GM12878 (cell line): ENCODE data around the gene SOX9. TPM values are rescaled to one million over a fixed set of nuclear protein-coding genes. Genes with fewer than 3 reads are reported as not detected.

Experiments
- BRCA1 ChIP-seq: IDR thresholded peaks from 2 replicates; pipeline ENCODE4 v1.6.1; 2011; ENCODE audit warnings: low read depth, low read length, improper control_type of control experiment
- CHD4 ChIP-seq: fragments of 200-600 bp; sonication (generic); IDR thresholded peaks from 2 replicates; pipeline ENCODE4 v1.6.1; 2016; ENCODE audit warnings: mild to moderate bottlenecking
- ETV6 ChIP-seq, 2 experiments: fragments of 450-650 bp in 1 of 2; IDR thresholded peaks in 1 of 2; conservative IDR thresholded peaks in 1 of 2; 2 replicates each; pipeline ENCODE4 v1.6.1; 2014; ENCODE audit warnings: antibody characterized with exemption in 1 of 2, borderline replicate concordance in 1 of 2, low read depth in 1 of 2, mild to moderate bottlenecking in 1 of 2, moderate library complexity in 1 of 2
- EZH2 ChIP-seq: IDR thresholded peaks from 2 replicates; pipeline ENCODE4 v1.6.1; 2012; ENCODE audit warnings: low read depth, mild to moderate bottlenecking, control low read depth, inconsistent platforms, low read length, borderline replicate concordance; ENCODE audit not compliant: control insufficient read depth
- HDAC2 ChIP-seq: fragments of 200-600 bp; sonication (generic); IDR thresholded peaks from 2 replicates; pipeline ENCODE4 v1.6.1; 2017
- IKZF1 ChIP-seq: fragments of 450-650 bp; conservative IDR thresholded peaks from 2 replicates; pipeline ENCODE4 v1.6.1; 2017; ENCODE audit warnings: antibody characterized with exemption, mild to moderate bottlenecking
- JUNB ChIP-seq: IDR thresholded peaks from 2 replicates; pipeline ENCODE4 v1.6.1; 2016; ENCODE audit warnings: antibody characterized with exemption, mild to moderate bottlenecking
- KDM1A ChIP-seq: fragments of 200-600 bp; sonication (generic); IDR thresholded peaks from 2 replicates; pipeline ENCODE4 v1.6.1; 2016; ENCODE audit warnings: borderline replicate concordance
- MTA3 ChIP-seq: IDR thresholded peaks from 2 replicates; pipeline ENCODE4 v1.6.1; 2012; ENCODE audit warnings: low read length, inconsistent platforms, borderline replicate concordance
- MYC ChIP-seq: IDR thresholded peaks from 2 replicates; pipeline ENCODE4 v1.6.1; 2011; ENCODE audit warnings: mild to moderate bottlenecking, low read length, moderate library complexity, inconsistent platforms; ENCODE audit not compliant: insufficient read depth, insufficient replicate concordance, insufficient read length, severe bottlenecking
- NFYA ChIP-seq: IDR thresholded peaks from 2 replicates; pipeline ENCODE4 v1.6.1; 2011; ENCODE audit warnings: low read depth, mild to moderate bottlenecking, low read length, improper control_type of control experiment, borderline replicate concordance
- NR2C1 ChIP-seq: fragments of 450-650 bp; IDR thresholded peaks from 2 replicates; pipeline ENCODE4 v1.6.1; 2017; ENCODE audit warnings: antibody characterized with exemption, mild to moderate bottlenecking, moderate library complexity
- RB1 ChIP-seq: fragments of 450-650 bp; formaldehyde crosslinking; IDR thresholded peaks from 2 replicates; pipeline ENCODE4 v1.6.1; 2017; ENCODE audit warnings: mild to moderate bottlenecking, borderline replicate concordance
- RELB ChIP-seq: fragments of 450-650 bp; IDR thresholded peaks from 2 replicates; pipeline ENCODE4 v1.6.1; 2017; ENCODE audit warnings: low read depth, mild to moderate bottlenecking, moderate library complexity
- SIN3A ChIP-seq: IDR thresholded peaks from 2 replicates; pipeline ENCODE4 v1.6.1; 2012; ENCODE audit warnings: low read depth, low read length, improper control_type of control experiment
- SMC3 ChIP-seq: IDR thresholded peaks from 2 replicates; pipeline ENCODE4 v1.6.1; 2011; ENCODE audit warnings: low read length, improper control_type of control experiment, borderline replicate concordance
- STAT3 ChIP-seq: IDR thresholded peaks from 2 replicates; pipeline ENCODE4 v1.6.1; 2011; ENCODE audit warnings: low read depth, low read length, improper control_type of control experiment
- YY1 ChIP-seq: IDR thresholded peaks from 2 replicates; pipeline ENCODE4 v1.6.1; 2011; ENCODE audit warnings: low read depth, mild to moderate bottlenecking, low read length
- ZNF592 ChIP-seq: fragments of 450-650 bp; IDR thresholded peaks from 2 replicates; pipeline ENCODE4 v1.6.1; 2017; ENCODE audit warnings: mild to moderate bottlenecking, moderate library complexity
- polyA plus RNA-seq, 11 experiments: library from polyadenylated mRNA; depleted of rRNA in 4 of 11; unstranded in 6 of 11; stranded (reverse) in 5 of 11; fragments of >200 nt; fragmentation: Nextera tagmentation in 4 of 11; fragmentation: Illumina TruSeq in 1 of 11; extraction: Ambion mirVana in 4 of 11; extraction: Trizol in 1 of 11; gene quantifications; 1 replicate in 1 of 11; 2 replicates in 10 of 11; pipeline versions ENCODE4 v1.2.1 to v1.2.3, GENCODE V29; 2011 to 2016; ENCODE audit warnings: inconsistent platforms in 2 of 11, missing spikeins in 2 of 11, low read depth in 1 of 11
- total RNA-seq, 4 experiments: library from RNA; depleted of rRNA in 3 of 4; stranded (reverse); fragments of >200 nt in 3 of 4; fragmentation: Illumina TruSeq in 1 of 4; extraction: Trizol in 1 of 4; gene quantifications; 2 replicates each; pipeline versions ENCODE4 v1.2.1 to v1.2.3, GENCODE V29; 2013 to 2021
- TF ChIP-seq, protein P1 (sequence below): fragments of 150-350 bp; IDR thresholded peaks from 2 replicates; pipeline ENCODE4 v1.6.1; 2014; ENCODE audit warnings: mild to moderate bottlenecking, low read depth, low read length
- TF ChIP-seq, protein P2 (sequence below): fragments of 450-650 bp; conservative IDR thresholded peaks from 2 replicates; pipeline ENCODE4 v1.6.1; 2017; ENCODE audit warnings: mild to moderate bottlenecking, moderate library complexity

The SOX9 gene
- total and polyA plus RNA-seq, 10 of the 15 experiments (the other 5 are each of a cell fraction or from before 2014, with no cell fraction given) = 1.2 to 19.0 (median 5.5) TPM

GRCh38 chr17:72121164-72122009, 567 bp downstream of the SOX9 start (continued):
- TF ChIP-seq, protein P1, sequence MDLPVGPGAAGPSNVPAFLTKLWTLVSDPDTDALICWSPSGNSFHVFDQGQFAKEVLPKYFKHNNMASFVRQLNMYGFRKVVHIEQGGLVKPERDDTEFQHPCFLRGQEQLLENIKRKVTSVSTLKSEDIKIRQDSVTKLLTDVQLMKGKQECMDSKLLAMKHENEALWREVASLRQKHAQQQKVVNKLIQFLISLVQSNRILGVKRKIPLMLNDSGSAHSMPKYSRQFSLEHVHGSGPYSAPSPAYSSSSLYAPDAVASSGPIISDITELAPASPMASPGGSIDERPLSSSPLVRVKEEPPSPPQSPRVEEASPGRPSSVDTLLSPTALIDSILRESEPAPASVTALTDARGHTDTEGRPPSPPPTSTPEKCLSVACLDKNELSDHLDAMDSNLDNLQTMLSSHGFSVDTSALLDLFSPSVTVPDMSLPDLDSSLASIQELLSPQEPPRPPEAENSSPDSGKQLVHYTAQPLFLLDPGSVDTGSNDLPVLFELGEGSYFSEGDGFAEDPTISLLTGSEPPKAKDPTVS = no peak
- TF ChIP-seq IKZF1 (peak; percentile 87), ETV6 (conservative IDR thresholded peaks at IDR 0.05 in 1 of 2, IDR thresholded peaks at IDR 0.05 in 1 of 2; ENCODE audit: borderline replicate concordance in 1 of 2, low read depth in 1 of 2) (no peak), ZNF592 (no peak), NR2C1 (no peak), HDAC2 (no peak), STAT3 (no peak), KDM1A (no peak), RELB (no peak), NFYA (no peak), CHD4 (no peak), EZH2 (no peak), MYC (no peak), MTA3 (no peak), RB1 (no peak), SIN3A (no peak), JUNB (no peak), BRCA1 (no peak), SMC3 (no peak), YY1 (no peak)
- TF ChIP-seq, protein P2, sequence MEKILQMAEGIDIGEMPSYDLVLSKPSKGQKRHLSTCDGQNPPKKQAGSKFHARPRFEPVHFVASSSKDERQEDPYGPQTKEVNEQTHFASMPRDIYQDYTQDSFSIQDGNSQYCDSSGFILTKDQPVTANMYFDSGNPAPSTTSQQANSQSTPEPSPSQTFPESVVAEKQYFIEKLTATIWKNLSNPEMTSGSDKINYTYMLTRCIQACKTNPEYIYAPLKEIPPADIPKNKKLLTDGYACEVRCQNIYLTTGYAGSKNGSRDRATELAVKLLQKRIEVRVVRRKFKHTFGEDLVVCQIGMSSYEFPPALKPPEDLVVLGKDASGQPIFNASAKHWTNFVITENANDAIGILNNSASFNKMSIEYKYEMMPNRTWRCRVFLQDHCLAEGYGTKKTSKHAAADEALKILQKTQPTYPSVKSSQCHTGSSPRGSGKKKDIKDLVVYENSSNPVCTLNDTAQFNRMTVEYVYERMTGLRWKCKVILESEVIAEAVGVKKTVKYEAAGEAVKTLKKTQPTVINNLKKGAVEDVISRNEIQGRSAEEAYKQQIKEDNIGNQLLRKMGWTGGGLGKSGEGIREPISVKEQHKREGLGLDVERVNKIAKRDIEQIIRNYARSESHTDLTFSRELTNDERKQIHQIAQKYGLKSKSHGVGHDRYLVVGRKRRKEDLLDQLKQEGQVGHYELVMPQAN = peak; percentile 64; the same call in 1 of the 2 replicates
